Neural progenitor cell (in vitro differentiated cells): Measurements from ENCODE around the gene SLC38A10. TPM values are rescaled to one million over a fixed set of nuclear protein-coding genes. Genes with fewer than 3 reads are reported as not detected.

Source experiments
- DNase-seq: peaks from one replicate; pipeline ENCODE4 v3.0.0-alpha.2; 2016; ENCODE audit warnings: low spot score
- H2AFZ ChIP-seq: fragments of 200-600 bp; sonication (generic); replicated peaks from 2 replicates; pipeline ENCODE4 v1.6.1; 2016; ENCODE audit warnings: antibody characterized with exemption
- H3F3A ChIP-seq: fragments of 200-600 bp; sonication (generic); 2 replicates; pipeline ENCODE4 v1.6.1; 2016; ENCODE audit warnings: antibody characterized with exemption, low read depth
- H3K27ac ChIP-seq: fragments of 200-600 bp; sonication (generic); 2 replicates; pipeline ENCODE4 v1.5.1; 2016; ENCODE audit warnings: mild to moderate bottlenecking
- H3K27me3 ChIP-seq: fragments of 200-600 bp; sonication (generic); 2 replicates; pipeline ENCODE4 v1.6.1; 2016; ENCODE audit warnings: mild to moderate bottlenecking, moderate library complexity
- H3K36me3 ChIP-seq: fragments of 200-600 bp; sonication (generic); 2 replicates; pipeline ENCODE4 v1.5.1; 2016
- H3K4me1 ChIP-seq: fragments of 200-600 bp; sonication (generic); 2 replicates; pipeline ENCODE4 v1.6.1; 2016; ENCODE audit warnings: mixed run types
- H3K4me2 ChIP-seq: fragments of 200-600 bp; sonication (generic); 2 replicates; pipeline ENCODE4 v1.6.1; 2016
- H3K4me3 ChIP-seq: fragments of 200-600 bp; sonication (generic); 2 replicates; pipeline ENCODE4 v1.5.1; 2016
- H3K79me2 ChIP-seq: fragments of 200-600 bp; sonication (generic); 2 replicates; pipeline ENCODE4 v1.6.1; 2016; ENCODE audit warnings: low read depth
- H3K9ac ChIP-seq: fragments of 200-600 bp; sonication (generic); 2 replicates; pipeline ENCODE4 v1.6.1; 2016
- H3K9me3 ChIP-seq: fragments of 200-600 bp; sonication (generic); 2 replicates; pipeline ENCODE4 v1.5.1; 2016; ENCODE audit warnings: low read depth
- H4K20me1 ChIP-seq: fragments of 200-600 bp; sonication (generic); 2 replicates; pipeline ENCODE4 v1.6.1; 2016; ENCODE audit warnings: low read depth
- H3K27ac Mint-ChIP-seq: 3 replicates; pipeline ENCODE4 v1.8.0; 2021; ENCODE audit warnings: mixed read lengths
- H3K27me3 Mint-ChIP-seq: 2 replicates; pipeline ENCODE4 v1.8.0; 2022; ENCODE audit warnings: low read depth, mild to moderate bottlenecking, inconsistent platforms, moderate library complexity, mixed read lengths; ENCODE audit not compliant: insufficient read depth
- H3K36me3 Mint-ChIP-seq: 3 replicates; pipeline ENCODE4 v1.8.0; 2021; ENCODE audit warnings: mixed read lengths
- H3K4me1 Mint-ChIP-seq: 3 replicates; pipeline ENCODE4 v1.8.0; 2021; ENCODE audit warnings: mixed read lengths
- H3K4me3 Mint-ChIP-seq: 3 replicates; pipeline ENCODE4 v1.8.0; 2021; ENCODE audit warnings: mild to moderate bottlenecking, moderate library complexity, mixed read lengths
- H3K9me3 Mint-ChIP-seq: 3 replicates; pipeline ENCODE4 v1.8.0; 2020; ENCODE audit warnings: mixed read lengths
- EZH2 ChIP-seq: fragments of 200-600 bp; sonication (generic); IDR thresholded peaks from 2 replicates; pipeline ENCODE4 v1.6.1; 2017; ENCODE audit warnings: antibody characterized with exemption, mild to moderate bottlenecking, moderate library complexity
- EZH2phosphoT487 ChIP-seq: fragments of 200-600 bp; sonication (generic); IDR thresholded peaks from 2 replicates; pipeline ENCODE4 v1.6.1; 2017; ENCODE audit warnings: antibody characterized with exemption
- total RNA-seq: library from RNA; depleted of rRNA; stranded (reverse); fragments of >200 nt; gene quantifications from 2 replicates; pipeline ENCODE4 v1.2.3, GENCODE V29; 2015; ENCODE audit warnings: low replicate concordance
- TF ChIP-seq, protein P1 (sequence below): fragments of 200-600 bp; sonication (generic); IDR thresholded peaks from 2 replicates; pipeline ENCODE4 v1.5.1; 2017; ENCODE audit warnings: antibody characterized with exemption, mild to moderate bottlenecking

SLC38A10 gene
- total RNA-seq, 1 donor from 2014 or later = 8.3 TPM

DNA sequence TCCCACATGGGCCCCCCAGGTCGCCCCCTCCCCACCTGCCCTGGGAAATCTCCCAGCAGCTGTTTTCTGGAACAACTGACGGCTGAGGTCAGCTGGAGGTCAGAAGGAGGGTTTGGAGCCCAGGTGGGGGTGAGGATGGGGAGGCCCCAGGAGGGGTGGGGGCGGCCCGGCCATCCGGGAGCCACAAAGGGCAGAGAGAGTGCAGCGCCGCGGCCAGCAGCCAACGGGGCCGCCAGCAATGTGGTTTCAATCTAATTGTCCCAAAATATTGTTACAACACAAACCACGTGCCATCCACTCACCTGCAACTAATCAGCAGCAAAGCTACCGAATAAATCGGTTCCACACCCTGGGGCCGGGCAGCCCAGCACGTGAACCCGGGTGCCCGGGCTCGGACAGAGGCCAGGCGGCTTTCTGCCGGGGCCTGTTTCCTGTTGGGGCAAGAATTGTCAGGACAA is 28.3 kb upstream of the SLC38A10 start:
- peaks cover 13% of the 10 kb centered on the region for H3K27me3 Mint-ChIP-seq
- no peak overlapping the region for H3K27ac ChIP-seq
- H3K4me1 Mint-ChIP-seq = peaks cover 4% of the 10 kb centered on the region
- H3K9me3 ChIP-seq = no peaks in the 10 kb centered on the region
- H3K36me3 ChIP-seq = no peaks in the 10 kb centered on the region
- no peak overlapping the region for H3K27ac Mint-ChIP-seq
- no peak overlapping the region for H3K9ac ChIP-seq
- H4K20me1 ChIP-seq = no peaks in the 10 kb centered on the region
- peaks cover 1% of the 10 kb centered on the region for H3K27me3 ChIP-seq
- no peak overlapping the region for H2AFZ ChIP-seq
- TF ChIP-seq, protein P1, sequence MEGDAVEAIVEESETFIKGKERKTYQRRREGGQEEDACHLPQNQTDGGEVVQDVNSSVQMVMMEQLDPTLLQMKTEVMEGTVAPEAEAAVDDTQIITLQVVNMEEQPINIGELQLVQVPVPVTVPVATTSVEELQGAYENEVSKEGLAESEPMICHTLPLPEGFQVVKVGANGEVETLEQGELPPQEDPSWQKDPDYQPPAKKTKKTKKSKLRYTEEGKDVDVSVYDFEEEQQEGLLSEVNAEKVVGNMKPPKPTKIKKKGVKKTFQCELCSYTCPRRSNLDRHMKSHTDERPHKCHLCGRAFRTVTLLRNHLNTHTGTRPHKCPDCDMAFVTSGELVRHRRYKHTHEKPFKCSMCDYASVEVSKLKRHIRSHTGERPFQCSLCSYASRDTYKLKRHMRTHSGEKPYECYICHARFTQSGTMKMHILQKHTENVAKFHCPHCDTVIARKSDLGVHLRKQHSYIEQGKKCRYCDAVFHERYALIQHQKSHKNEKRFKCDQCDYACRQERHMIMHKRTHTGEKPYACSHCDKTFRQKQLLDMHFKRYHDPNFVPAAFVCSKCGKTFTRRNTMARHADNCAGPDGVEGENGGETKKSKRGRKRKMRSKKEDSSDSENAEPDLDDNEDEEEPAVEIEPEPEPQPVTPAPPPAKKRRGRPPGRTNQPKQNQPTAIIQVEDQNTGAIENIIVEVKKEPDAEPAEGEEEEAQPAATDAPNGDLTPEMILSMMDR = no peak
- TF ChIP-seq EZH2 (no peak), EZH2phosphoT487 (no peak)
- peaks cover under 1% of the 10 kb centered on the region for H3K4me1 ChIP-seq
- no peak overlapping the region for H3K4me3 ChIP-seq
- H3K36me3 Mint-ChIP-seq = no peaks in the 10 kb centered on the region
- no peak overlapping the region for H3K4me3 Mint-ChIP-seq
- no peaks in the 10 kb centered on the region for H3K9me3 Mint-ChIP-seq
- H3K4me2 ChIP-seq = no peak overlapping the region
- no peaks in the 10 kb centered on the region for H3K79me2 ChIP-seq
- no peak for DNase-seq
- H3F3A ChIP-seq = no peaks in the 10 kb centered on the region

DNA sequence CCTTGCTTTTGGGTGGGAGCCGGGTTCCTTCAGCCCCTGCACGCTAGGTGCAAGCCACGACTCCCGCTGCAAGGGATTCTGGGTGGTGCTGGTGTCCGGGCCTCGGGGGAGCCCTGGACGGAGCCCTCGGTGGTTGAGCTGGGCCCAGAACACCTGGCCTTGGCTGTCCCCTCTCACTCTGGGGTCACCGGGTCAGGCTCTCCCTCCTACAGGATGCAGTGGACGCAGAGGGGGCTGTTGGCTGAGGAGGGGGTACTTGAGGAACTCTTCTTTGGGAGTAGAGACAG is 27.9 kb upstream of the SLC38A10 start:
- no peak for DNase-seq
- Mint-ChIP-seq H3K4me1 (peaks cover 8% of the 10 kb centered on the region), H3K36me3 (no peaks in the 10 kb centered on the region), H3K27ac (no peak overlapping the region), H3K27me3 (peaks cover 16% of the 10 kb centered on the region), H3K9me3 (no peaks in the 10 kb centered on the region), H3K4me3 (no peak overlapping the region)
- H3K9ac ChIP-seq = no peak overlapping the region
- TF ChIP-seq EZH2phosphoT487 (no peak), EZH2 (no peak)
- TF ChIP-seq, protein P1 = no peak
- H4K20me1 ChIP-seq = no peaks in the 10 kb centered on the region
- no peaks in the 10 kb centered on the region for H3F3A ChIP-seq
- H3K36me3 ChIP-seq = no peaks in the 10 kb centered on the region
- no peak overlapping the region for H3K4me2 ChIP-seq
- H3K4me3 ChIP-seq = no peak overlapping the region
- H3K27me3 ChIP-seq = peaks cover 5% of the 10 kb centered on the region
- H3K4me1 ChIP-seq = peaks cover 4% of the 10 kb centered on the region
- H2AFZ ChIP-seq = no peak overlapping the region
- no peaks in the 10 kb centered on the region for H3K9me3 ChIP-seq
- no peak overlapping the region for H3K27ac ChIP-seq
- H3K79me2 ChIP-seq = no peaks in the 10 kb centered on the region

DNA sequence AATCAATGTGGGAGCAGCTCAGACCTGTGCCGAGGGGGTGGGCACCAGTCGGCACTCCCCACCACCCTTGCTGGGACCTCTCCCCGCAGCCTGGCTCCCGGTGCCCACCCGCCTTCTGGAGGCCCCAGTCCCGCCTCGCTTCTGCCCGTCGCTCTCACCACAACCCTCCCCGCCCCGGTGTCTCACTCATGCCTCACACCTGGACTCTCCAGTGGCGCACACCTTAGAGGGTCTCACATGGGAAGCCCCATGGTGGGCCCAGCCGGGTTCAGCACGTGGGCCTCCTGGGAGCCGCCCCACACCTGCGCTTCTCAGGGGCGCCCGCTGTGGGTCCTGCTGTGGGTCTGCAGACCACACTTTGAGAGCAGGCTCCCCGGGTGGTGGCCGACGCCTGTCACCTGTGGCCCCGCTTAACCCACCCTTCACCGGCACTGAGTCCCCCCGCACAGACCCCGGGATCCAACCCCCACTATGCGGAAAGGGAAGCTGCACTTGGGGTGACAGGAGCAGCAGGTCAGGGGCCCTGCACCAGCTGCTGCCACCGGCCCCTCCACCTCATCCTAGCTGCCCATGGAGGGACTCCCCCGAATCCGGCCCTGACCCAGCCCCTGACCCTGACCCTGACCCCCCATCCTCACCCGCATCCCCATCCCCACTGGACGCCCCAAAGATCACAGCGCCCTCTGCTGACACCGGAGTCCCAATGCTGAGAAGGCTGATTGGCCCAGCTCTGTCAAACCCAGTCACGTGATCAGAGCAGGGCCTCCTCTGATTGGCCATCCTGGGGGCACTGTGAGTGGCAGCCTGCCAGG is 27.4 kb upstream of the SLC38A10 start:
- no peak overlapping the region for H3K4me3 Mint-ChIP-seq
- H3K27ac Mint-ChIP-seq = no peak overlapping the region
- Histone ChIP-seq H4K20me1 (no peaks in the 10 kb centered on the region), H3K27ac (no peak overlapping the region), H2AFZ (no peak overlapping the region), H3K9me3 (no peaks in the 10 kb centered on the region), H3K27me3 (peaks cover 6% of the 10 kb centered on the region), H3K9ac (no peak overlapping the region), H3K4me1 (peaks cover 7% of the 10 kb centered on the region), H3K36me3 (no peaks in the 10 kb centered on the region), H3K79me2 (no peaks in the 10 kb centered on the region), H3K4me2 (no peak overlapping the region), H3F3A (no peaks in the 10 kb centered on the region), H3K4me3 (no peak overlapping the region)
- H3K36me3 Mint-ChIP-seq = no peaks in the 10 kb centered on the region
- peaks cover 16% of the 10 kb centered on the region for H3K27me3 Mint-ChIP-seq
- no peaks in the 10 kb centered on the region for H3K9me3 Mint-ChIP-seq
- peaks cover 10% of the 10 kb centered on the region for H3K4me1 Mint-ChIP-seq
- no peak for DNase-seq
- TF ChIP-seq EZH2phosphoT487 = no peak
- TF ChIP-seq, protein P1 = peak; percentile 29
